ENCODE data around the gene CTNNB1.

Gene CTNNB1

GRCh38 chr3:41288785-41289184 is 89.5 kb downstream of the CTNNB1 start:
- Histone ChIP-seq H3K4me2 (ENCODE audit: low read length) (no peak overlapping the region), H3K36me3 (ENCODE audit: insufficient read depth, low read length) (no peaks in the 10 kb centered on the region), H3F3A (ENCODE audit: insufficient read depth, low read length) (no peaks in the 10 kb centered on the region), H3K9me3 (ENCODE audit: low read length) (no peaks in the 10 kb centered on the region), H3K27ac (ENCODE audit: low read depth, low read length, poor library complexity, severe bottlenecking) (no peak overlapping the region), H3K4me1 (ENCODE audit: insufficient read depth, low read length, severe bottlenecking) (no peaks in the 10 kb centered on the region), H3K9ac (ENCODE audit: low read length) (no peak overlapping the region), H3K9me2 (ENCODE audit: low read depth, low read length) (no peaks in the 10 kb centered on the region), H4K20me1 (ENCODE audit: insufficient read depth, low read length) (no peaks in the 10 kb centered on the region), H3K79me2 (ENCODE audit: insufficient read depth, low read length) (no peaks in the 10 kb centered on the region), H3K27me3 (ENCODE audit: insufficient read depth, low read length) (no peaks in the 10 kb centered on the region), H3K4me3 (ENCODE audit: low read depth, low read length, poor library complexity, severe bottlenecking) (no peak overlapping the region), H2AFZ (ENCODE audit: low read length) (no peak overlapping the region)
- TF ChIP-seq EZH2 (IDR thresholded peaks at IDR 0.05; ENCODE audit: borderline replicate concordance, low read length): no peak
- TF ChIP-seq, protein P1, sequence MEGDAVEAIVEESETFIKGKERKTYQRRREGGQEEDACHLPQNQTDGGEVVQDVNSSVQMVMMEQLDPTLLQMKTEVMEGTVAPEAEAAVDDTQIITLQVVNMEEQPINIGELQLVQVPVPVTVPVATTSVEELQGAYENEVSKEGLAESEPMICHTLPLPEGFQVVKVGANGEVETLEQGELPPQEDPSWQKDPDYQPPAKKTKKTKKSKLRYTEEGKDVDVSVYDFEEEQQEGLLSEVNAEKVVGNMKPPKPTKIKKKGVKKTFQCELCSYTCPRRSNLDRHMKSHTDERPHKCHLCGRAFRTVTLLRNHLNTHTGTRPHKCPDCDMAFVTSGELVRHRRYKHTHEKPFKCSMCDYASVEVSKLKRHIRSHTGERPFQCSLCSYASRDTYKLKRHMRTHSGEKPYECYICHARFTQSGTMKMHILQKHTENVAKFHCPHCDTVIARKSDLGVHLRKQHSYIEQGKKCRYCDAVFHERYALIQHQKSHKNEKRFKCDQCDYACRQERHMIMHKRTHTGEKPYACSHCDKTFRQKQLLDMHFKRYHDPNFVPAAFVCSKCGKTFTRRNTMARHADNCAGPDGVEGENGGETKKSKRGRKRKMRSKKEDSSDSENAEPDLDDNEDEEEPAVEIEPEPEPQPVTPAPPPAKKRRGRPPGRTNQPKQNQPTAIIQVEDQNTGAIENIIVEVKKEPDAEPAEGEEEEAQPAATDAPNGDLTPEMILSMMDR (IDR thresholded peaks at IDR 0.05; ENCODE audit: low read length): no peak
